Uterus (tissue), 2 donors: ENCODE results near the gene CTNND2.

ENCODE experiments used
- POLR2A ChIP-seq, 2 donors: fragments of 450-650 bp; IDR thresholded peaks; one replicate each; pipeline ENCODE4 v1.6.1; 2016; ENCODE audit warnings: antibody characterized with exemption in 2 of 2, mild to moderate bottlenecking in 1 of 2, moderate library complexity in 1 of 2
- TF ChIP-seq, protein P1 (sequence below), 4 experiments: fragments of 200-600 bp in 2 of 4; fragments of 450-650 bp in 2 of 4; sonication (generic) in 2 of 4; IDR thresholded peaks; one replicate each; pipeline ENCODE4 v1.5.1; 2016 to 2019; ENCODE audit warnings: antibody characterized with exemption in 4 of 4, mild to moderate bottlenecking in 2 of 4, moderate library complexity in 1 of 4

DNA sequence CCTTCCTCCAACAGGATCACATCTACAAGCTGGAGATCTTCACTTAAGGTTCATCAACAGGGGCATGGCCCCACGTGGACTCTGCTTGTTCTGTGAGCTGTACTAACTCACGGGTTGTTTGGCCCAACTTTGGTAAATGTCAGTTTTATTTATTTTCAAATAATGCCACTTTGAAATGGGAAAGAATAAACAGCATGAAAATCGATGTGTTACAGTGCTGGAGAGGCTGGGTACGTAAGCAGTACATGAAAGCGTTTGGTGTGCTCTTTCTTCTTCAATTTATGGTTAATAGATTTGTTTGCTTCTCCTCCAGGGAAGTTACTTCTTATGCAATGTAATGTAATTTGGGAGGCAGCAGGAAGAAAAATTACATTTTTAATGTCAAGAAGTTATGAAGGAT, 753.3 kb downstream of the CTNND2 start:
- TF ChIP-seq, protein P1, sequence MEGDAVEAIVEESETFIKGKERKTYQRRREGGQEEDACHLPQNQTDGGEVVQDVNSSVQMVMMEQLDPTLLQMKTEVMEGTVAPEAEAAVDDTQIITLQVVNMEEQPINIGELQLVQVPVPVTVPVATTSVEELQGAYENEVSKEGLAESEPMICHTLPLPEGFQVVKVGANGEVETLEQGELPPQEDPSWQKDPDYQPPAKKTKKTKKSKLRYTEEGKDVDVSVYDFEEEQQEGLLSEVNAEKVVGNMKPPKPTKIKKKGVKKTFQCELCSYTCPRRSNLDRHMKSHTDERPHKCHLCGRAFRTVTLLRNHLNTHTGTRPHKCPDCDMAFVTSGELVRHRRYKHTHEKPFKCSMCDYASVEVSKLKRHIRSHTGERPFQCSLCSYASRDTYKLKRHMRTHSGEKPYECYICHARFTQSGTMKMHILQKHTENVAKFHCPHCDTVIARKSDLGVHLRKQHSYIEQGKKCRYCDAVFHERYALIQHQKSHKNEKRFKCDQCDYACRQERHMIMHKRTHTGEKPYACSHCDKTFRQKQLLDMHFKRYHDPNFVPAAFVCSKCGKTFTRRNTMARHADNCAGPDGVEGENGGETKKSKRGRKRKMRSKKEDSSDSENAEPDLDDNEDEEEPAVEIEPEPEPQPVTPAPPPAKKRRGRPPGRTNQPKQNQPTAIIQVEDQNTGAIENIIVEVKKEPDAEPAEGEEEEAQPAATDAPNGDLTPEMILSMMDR (IDR thresholded peaks at IDR 0.05), result no peak
- TF ChIP-seq POLR2A (IDR thresholded peaks at IDR 0.05), result no peak
